KOPT-K1 (cell line): Measurements from ENCODE around the gene LEFTY1.

Experiments
- H3K27ac ChIP-seq: fragments of 200-600 bp; sonication (generic); 2 replicates; pipeline ENCODE4 v1.5.1; 2016; ENCODE audit warnings: antibody characterized with exemption, mild to moderate bottlenecking, low read depth, low read length; ENCODE audit not compliant: poor library complexity, severe bottlenecking
- H3K36me3 ChIP-seq: fragments of 200-600 bp; sonication (generic); 2 replicates; pipeline ENCODE4 v1.5.1; 2017; ENCODE audit warnings: antibody characterized with exemption, mild to moderate bottlenecking, low read length, moderate library complexity; ENCODE audit not compliant: insufficient read depth
- H3K9me3 ChIP-seq: fragments of 200-600 bp; sonication (generic); 2 replicates; pipeline ENCODE4 v1.5.1; 2017; ENCODE audit warnings: antibody characterized with exemption, low read length, mild to moderate bottlenecking; ENCODE audit not compliant: insufficient read depth, poor library complexity, severe bottlenecking

Gene LEFTY1

GRCh38 chr1:225860876-225861441 is 28.0 kb downstream of the LEFTY1 start:
- H3K9me3 ChIP-seq: no peaks in the 10 kb centered on the region
- H3K27ac ChIP-seq: no peak overlapping the region
- peaks cover 66% of the 10 kb centered on the region for H3K36me3 ChIP-seq

GRCh38 chr1:225860107-225860506 is 28.8 kb downstream of the LEFTY1 start:
- no peaks in the 10 kb centered on the region for H3K9me3 ChIP-seq
- H3K36me3 ChIP-seq: peaks cover 63% of the 10 kb centered on the region
- H3K27ac ChIP-seq: no peak overlapping the region

- Histone ChIP-seq H3K9me3 (no peaks in the 10 kb centered on the region), H3K27ac (no peak overlapping the region), H3K36me3 (peaks cover 69% of the 10 kb centered on the region)
Observed at GRCh38 chr1:225859151-225859550, 29.8 kb downstream of the LEFTY1 start.

- H3K9me3 ChIP-seq: no peaks in the 10 kb centered on the region
- H3K36me3 ChIP-seq: peaks cover 71% of the 10 kb centered on the region
Observed at GRCh38 chr1:225857256-225857655, 31.7 kb downstream of the LEFTY1 start.

GRCh38 chr1:225855503-225856300 is 33.2 kb downstream of the LEFTY1 start:
- peaks cover 59% of the 10 kb centered on the region for H3K36me3 ChIP-seq
- no peaks in the 10 kb centered on the region for H3K9me3 ChIP-seq
- H3K27ac ChIP-seq: peak overlapping the region; percentile 23

More at GRCh38 chr1:225857256-225857655, 31.7 kb downstream of the LEFTY1 start:
- H3K27ac ChIP-seq: no peak overlapping the region

- Histone ChIP-seq H3K36me3 (peaks cover 41% of the 10 kb centered on the region), H3K9me3 (no peaks in the 10 kb centered on the region)
Observed at GRCh38 chr1:225853441-225853840, 35.5 kb downstream of the LEFTY1 start.

GRCh38 chr1:225852413-225853124 is 36.4 kb downstream of the LEFTY1 start:
- Histone ChIP-seq H3K9me3 (no peaks in the 10 kb centered on the region), H3K36me3 (peaks cover 41% of the 10 kb centered on the region), H3K27ac (peak overlapping the region; percentile 29)

More at GRCh38 chr1:225853441-225853840, 35.5 kb downstream of the LEFTY1 start:
- H3K27ac ChIP-seq: no peak overlapping the region

- H3K9me3 ChIP-seq: no peaks in the 10 kb centered on the region
- H3K36me3 ChIP-seq: peaks cover 42% of the 10 kb centered on the region
- peak overlapping the region; percentile 29 for H3K27ac ChIP-seq
Observed at GRCh38 chr1:225851805-225852204, 37.1 kb downstream of the LEFTY1 start.

GRCh38 chr1:225850370-225850769 is 38.6 kb downstream of the LEFTY1 start:
- Histone ChIP-seq H3K9me3 (no peaks in the 10 kb centered on the region), H3K36me3 (peaks cover 40% of the 10 kb centered on the region), H3K27ac (peak overlapping the region; percentile 83)

- H3K27ac ChIP-seq: peak overlapping the region; percentile 83
- peaks cover 38% of the 10 kb centered on the region for H3K36me3 ChIP-seq
- H3K9me3 ChIP-seq: no peaks in the 10 kb centered on the region
Observed at GRCh38 chr1:225849925-225850324, 39.0 kb downstream of the LEFTY1 start.

- Histone ChIP-seq H3K27ac (peak overlapping the region; percentile 83), H3K36me3 (peaks cover 21% of the 10 kb centered on the region)
Observed at GRCh38 chr1:225848030-225848955, 40.7 kb downstream of the LEFTY1 start.

GRCh38 chr1:225847610-225848009 is 41.3 kb downstream of the LEFTY1 start:
- H3K36me3 ChIP-seq: peaks cover 19% of the 10 kb centered on the region
- H3K9me3 ChIP-seq: no peaks in the 10 kb centered on the region
- peak overlapping the region; percentile 83 for H3K27ac ChIP-seq

More at GRCh38 chr1:225848030-225848955, 40.7 kb downstream of the LEFTY1 start:
- no peaks in the 10 kb centered on the region for H3K9me3 ChIP-seq

- H3K9me3 ChIP-seq: no peaks in the 10 kb centered on the region
- H3K36me3 ChIP-seq: peaks cover 19% of the 10 kb centered on the region
- H3K27ac ChIP-seq: peak overlapping the region; percentile 83
Observed at GRCh38 chr1:225846331-225847310, 42.3 kb downstream of the LEFTY1 start.
